GM19099 (cell line): ENCODE data around the gene SRPK2.

ENCODE experiments used
- POLR2A ChIP-seq: IDR thresholded peaks from 3 replicates; pipeline ENCODE4 v1.6.1; 2011; ENCODE audit warnings: low read depth; ENCODE audit not compliant: insufficient read length; ENCODE audit errors: extremely low read depth

Gene SRPK2

DNA sequence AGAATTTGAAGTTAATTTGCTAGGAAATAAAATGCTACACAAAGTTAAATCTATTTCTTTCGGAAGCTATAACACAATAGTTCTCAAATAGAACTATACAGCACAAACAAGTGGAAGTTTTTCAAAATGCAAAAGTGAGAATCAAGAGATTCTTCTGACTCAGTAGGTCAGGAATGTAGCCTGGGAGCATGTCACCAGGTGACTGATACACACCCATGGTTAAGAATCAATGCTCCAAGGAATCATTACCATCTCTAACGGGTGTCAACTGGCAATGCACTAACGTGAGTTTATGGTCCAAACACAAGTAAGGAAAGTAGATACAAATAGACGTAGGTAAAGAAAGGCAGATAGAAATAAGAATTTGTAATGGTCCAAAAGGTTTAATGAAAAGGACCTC, 170.5 kb downstream of the SRPK2 start:
- no peak for TF ChIP-seq POLR2A

DNA sequence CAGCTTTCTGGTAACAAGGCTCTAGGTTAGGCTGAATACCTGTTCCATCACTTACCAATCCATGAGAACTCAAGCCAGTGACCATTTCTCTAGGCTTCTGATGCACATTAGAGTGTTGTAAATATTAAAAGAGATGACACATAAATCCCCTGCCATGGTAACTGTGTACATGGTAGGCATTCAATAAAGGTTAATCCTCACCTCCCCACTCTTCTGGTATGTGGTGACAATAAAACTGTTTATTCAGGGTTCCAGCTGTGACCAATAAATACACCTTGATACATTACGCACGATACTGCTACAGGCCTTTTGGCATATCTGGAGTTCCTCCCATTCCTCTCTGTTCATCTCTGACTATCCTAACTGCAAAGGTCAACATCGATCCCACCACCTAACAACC, 171.9 kb downstream of the SRPK2 start:
- TF ChIP-seq POLR2A, result no peak

DNA sequence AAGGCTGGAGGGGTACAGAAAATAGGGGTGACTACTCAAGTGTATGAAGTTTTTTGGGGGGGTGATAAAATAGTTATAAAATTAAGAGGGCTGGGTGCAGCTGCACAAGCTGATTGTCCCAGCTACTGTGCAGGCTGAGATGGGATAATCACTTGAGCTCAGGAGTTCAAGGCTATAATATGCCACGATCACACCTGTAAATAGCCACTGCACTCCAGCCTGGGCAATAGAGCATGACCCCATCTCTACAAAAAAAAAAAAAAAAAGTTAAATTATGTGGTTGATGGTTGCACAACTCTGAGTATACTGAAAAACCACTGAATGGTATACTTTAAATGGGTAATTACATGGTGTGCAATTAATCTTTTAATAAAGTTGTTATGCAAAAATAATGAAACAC, 172.9 kb downstream of the SRPK2 start:
- TF ChIP-seq POLR2A, result no peak

DNA sequence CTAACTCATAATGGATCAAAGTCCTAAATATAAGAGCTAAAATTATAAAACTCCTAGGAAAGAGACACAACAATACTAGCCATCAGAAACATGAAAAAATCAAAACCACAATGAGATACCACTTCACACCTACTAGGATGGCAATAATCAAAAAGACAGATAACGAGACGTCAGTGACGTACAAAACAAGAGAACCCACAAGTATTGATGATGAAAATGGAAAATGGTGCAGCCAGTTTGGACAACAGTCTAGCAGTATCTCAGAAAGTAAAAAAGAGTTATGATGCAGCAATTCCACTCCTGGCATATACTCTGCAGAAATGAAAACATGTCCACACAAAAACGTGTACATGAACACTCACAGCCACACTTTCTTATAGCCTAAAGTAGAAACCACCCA, 173.5 kb downstream of the SRPK2 start:
- TF ChIP-seq POLR2A, result no peak

DNA sequence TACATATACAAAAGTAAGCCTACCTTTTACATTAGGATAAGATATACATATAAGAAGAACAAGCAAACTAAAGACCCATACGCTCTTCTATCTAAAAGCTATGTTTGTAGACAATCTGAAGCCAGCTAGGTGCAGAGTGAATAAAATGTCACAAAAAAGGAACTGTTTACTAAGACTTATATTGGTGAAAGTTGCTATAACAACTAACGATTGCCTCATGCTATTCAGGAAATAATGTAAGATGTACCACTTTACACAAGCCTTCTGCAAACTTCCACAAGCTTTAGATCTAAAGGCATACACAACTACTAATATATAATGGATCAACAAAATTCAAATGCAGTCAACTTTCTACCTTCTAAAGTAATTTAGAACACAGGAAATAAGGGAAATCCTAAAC, 175.1 kb downstream of the SRPK2 start:
- no peak for TF ChIP-seq POLR2A

DNA sequence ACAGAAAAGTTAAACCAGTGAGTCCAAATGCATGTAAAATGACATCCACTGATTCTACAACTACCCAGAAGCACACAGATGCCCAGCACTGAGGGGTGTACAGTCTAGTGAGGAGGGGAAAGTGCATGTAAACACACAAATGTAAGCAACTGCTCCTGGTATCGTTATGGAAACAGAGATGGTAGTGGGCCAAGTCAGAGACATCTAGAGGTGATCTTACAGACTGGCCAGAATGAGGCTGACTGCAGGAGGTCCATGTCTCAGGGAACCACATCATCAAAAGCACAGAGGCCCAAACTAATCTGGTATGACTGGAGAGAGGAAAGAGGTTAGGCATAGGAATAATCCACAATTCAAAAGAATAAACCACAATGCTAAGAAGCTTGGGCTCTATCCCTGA, 176.5 kb downstream of the SRPK2 start:
- TF ChIP-seq POLR2A, result no peak

DNA sequence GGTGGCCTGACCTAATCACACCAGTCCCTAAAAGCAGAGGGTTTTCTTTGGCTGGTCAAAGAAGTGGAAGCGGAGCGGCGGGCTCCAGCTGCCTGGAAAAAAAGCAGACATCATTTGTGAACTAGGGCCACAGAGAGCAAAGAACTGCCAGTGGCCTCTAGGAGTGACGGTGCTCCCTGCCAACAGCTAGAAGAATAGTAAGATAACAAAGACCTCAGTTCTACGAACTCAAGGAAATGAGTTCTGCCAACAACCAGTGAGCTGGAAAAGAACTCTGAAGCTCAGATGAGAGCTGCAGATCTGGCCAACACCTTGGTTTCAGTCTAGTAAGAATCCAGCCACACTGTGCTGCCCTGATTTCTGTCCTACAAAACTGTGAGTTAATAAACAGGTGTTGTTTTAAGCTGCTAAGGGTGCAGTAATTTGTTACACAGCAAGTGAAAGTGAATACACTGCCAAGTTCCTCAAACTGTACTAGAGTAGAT, 178.0 kb downstream of the SRPK2 start:
- no peak for TF ChIP-seq POLR2A

DNA sequence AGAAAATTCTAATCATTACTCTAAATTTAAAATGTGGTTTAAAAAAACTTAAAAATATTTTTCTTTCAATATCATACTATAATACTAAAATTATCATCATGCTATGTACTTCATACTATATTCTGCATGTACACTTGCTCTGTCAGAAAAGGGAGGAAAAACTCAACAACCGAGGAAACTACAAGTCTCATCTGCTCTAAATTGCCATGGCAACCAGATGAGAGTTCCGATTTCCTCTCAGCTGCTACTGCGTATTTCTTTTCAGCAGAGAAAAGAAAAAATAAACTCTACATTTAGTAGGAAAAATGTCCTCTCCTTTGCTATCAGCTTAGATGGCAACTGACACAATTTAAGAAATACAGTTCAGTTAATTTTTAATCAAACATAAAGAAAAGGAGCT, 178.9 kb downstream of the SRPK2 start:
- TF ChIP-seq POLR2A, result no peak

DNA sequence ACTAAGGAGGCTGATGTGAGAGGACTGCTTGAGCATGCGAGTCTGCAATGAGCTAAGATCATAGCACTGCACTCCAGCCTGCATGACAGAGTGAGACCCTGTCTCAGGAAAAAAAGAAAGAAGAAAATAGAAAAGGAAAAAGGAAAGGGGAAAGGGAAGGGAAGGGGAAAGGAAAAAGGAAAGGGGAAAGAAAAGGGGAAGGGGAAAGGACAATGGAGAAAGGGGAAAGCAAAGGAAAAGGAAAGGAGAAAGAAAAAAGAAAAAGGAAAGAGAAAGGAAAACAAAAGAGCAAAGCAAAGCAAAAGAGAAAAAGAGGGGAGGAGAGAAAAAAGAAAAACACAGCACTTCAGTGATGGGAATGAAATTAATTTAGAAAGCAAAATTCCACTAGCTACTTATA, 179.3 kb downstream of the SRPK2 start:
- no peak for TF ChIP-seq POLR2A

DNA sequence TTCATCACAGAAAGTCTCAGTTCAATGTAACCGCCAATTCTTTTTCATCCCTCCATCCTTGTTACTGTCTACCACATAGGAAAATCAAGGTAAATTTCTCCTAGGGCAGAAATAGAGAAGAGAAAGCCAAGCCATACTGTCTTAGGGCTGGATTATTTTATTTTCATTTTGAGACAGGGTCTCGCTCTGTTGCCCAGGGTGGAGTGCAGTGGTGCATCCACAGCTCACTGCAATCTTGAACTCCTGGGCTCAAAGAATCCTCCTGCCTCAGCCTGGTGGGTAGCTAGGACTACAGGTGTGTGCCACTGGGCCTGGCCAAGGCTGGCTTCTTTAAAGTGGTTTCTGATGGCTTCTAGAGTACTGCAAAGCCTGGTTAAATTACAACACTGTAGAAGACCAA, 181.7 kb downstream of the SRPK2 start:
- TF ChIP-seq POLR2A, result no peak

DNA sequence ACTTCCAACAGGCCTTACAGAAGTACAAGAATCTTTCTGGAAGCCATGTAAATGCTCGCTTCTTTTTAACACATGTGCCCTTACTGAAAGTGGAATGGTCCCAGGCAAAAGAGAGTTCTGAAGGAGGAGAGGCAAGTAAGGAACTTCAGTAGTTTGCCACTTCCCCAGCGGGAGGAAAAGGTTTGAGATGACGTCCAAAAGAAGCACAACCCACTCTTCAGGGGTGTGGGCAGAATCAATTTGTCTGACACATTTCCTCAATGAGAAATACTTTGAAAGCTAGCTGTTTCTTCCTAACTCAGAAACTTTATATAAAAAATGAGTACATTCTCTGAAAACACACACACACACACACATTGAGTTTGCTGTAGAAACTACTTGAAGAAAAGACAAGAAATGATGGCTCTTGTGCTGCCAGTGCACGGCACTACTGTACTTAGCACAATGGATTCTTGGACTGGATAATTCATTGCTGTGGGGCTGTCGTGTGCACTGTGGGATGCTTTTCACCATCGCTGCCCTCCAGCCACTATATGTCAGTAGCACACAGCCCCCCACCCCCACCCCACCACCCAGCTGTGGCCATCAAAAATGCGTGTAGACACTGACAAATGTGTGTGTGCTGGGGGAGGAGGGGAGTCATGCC, 183.0 kb downstream of the SRPK2 start:
- no peak for TF ChIP-seq POLR2A

DNA sequence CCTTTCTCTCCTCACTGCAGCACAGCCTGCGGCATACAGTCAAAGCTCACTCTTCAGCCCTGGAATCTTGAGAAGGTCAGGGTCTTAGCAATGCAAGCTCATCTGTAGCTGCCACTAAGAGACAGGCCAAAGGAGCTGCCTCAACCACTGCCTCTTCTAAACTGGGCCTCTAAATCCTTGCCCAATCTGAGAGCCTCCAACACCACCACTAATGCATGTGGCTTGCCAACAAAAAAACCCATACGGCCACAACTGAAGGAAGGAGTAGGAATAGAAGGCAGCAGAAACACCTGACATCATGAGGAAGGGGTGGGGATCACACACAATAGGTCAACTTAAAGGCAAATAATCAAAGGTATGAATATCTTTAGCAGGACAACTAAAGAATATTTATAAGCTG, 183.8 kb downstream of the SRPK2 start:
- no peak for TF ChIP-seq POLR2A

DNA sequence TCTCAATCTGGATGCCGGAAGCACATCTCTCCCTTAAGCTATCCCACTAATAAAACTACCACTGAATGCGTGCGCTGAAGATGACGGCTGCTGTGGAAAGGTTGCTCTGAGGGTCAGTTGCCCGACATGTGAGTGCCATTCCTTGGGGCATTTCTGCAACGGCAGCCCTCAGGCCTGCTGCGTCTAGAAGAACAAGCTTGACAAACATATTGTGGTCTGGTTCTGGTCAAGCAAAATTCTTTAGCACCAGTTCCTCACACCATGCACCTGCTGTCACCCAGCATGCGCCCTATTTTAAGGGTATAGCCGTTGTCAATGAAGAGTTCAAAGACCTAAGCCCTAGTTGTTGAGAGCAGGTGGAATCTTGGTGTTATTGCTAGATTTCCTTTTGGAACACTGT, 184.2 kb downstream of the SRPK2 start:
- no peak for TF ChIP-seq POLR2A

DNA sequence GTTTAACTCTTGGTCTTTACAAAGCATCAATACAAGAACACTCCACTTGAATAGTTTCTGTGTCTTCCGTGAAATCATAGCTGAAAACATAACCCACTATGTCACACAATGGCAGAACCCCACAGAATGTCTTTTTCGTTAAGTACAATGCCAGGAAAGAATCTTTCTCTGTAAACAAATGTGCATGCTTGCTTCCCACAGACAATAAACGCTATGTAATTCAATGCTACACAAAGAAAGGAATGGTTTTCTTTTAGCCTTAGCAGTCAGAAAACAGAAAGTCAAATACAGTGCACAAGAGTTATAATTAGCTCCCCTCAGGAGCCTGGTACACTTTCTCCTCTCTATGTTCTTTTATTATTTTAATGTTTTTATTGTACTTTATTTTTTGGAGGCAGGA, 186.1 kb downstream of the SRPK2 start:
- no peak for TF ChIP-seq POLR2A

DNA sequence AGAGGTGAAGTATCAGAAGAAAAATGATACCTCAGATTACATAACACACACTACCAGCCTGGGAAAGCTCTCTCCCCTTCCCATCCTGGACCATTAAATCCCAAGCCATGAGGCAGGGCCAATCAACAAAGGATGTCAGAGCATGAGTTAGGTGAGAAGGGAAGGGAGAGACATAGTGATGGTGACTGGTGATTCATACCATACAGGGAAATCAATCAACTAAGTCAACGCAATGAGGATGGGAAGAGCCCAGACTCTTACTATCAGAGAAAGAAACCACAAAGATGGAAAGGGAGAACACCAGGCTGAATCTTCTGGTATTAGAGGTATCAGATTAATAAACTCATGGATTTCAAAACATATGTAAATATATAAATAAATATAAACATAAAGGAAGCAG, 189.3 kb downstream of the SRPK2 start:
- no peak for TF ChIP-seq POLR2A

DNA sequence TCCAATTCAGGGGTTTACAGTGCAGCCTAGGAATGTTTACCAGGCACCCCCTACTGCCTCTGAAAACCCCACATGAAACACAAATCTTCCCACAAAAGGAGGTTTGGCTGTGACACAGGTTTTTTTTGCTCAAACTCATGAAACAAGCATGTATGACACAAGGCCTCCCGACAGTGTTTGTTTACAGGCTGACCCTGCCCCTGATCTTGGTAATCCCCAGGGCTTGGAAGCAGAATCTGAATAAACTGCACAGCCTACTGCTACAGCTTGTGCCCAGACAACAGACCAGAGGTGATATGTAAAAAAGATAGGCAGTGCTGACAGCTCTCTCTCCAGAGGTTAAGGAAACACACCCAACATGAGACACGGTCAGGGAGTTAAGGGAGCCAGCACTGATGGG, 190.5 kb downstream of the SRPK2 start:
- no peak for TF ChIP-seq POLR2A

DNA sequence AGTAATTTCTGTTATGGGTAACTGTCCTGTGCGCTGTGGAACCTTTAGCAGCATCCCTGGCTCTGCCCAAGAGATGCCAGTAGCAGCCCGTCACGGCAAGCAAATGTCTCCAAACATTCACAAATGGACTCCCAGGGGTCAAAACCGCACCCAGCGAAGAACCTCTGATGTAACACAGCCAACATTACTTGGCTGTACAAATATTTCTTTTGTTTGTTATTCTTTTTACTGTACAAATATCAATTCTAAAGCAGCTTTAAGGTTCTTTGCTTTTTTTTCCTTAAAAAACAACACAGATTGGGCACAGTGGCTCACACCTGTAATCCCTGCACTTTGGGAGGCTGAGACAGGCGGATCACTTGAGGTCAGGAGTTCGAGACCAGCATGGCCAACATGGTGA, 192.2 kb downstream of the SRPK2 start:
- TF ChIP-seq POLR2A, result no peak
